Vagina (tissue), 2 donors: ENCODE results near the gene METTL24.

Source experiments
- CTCF ChIP-seq, 3 experiments: fragments of 450-650 bp in 2 of 3; fragments of 200-600 bp in 1 of 3; sonication (generic) in 1 of 3; IDR thresholded peaks; one replicate each; pipeline ENCODE4 v1.5.1; 2017 to 2019; ENCODE audit warnings: antibody characterized with exemption in 3 of 3, mild to moderate bottlenecking in 2 of 3, moderate library complexity in 2 of 3
- POLR2A ChIP-seq, 2 donors: fragments of 450-650 bp; IDR thresholded peaks; one replicate each; pipeline ENCODE4 v1.6.1; 2017; ENCODE audit warnings: antibody characterized with exemption in 2 of 2, mild to moderate bottlenecking in 2 of 2, moderate library complexity in 2 of 2
- POLR2AphosphoS5 ChIP-seq, 2 donors: sonication (generic); formaldehyde crosslinking; IDR thresholded peaks; one replicate each; pipeline ENCODE4 v1.9.0; 2017; ENCODE audit warnings: antibody characterized with exemption in 2 of 2, mild to moderate bottlenecking in 2 of 2, low read depth in 1 of 2; ENCODE audit not compliant: insufficient read depth in 1 of 2

- TF ChIP-seq CTCF (IDR thresholded peaks at IDR 0.05): no peak
- no peak for TF ChIP-seq POLR2A (IDR thresholded peaks at IDR 0.05)
- TF ChIP-seq POLR2AphosphoS5 (IDR thresholded peaks at IDR 0.05; ENCODE audit: insufficient read depth in 1 of 2, low read depth in 1 of 2): no peak
Observed at GRCh38 chr6:110340392-110340965, 17.7 kb downstream of the METTL24 start.
